Midbrain (tissue), 1 donor: ENCODE data around the gene CAPN13.

ENCODE experiments used
- DNase-seq: peaks from one replicate; lab custom pipeline; 2025; lab: John Stamatoyannopoulos, UW

Gene CAPN13

GRCh38 chr2:30730736-30731647 is 76.3 kb downstream of the CAPN13 start:
- no peak for DNase-seq

- DNase-seq = no peak
These were observed 78.2 kb downstream of the CAPN13 start for GRCh38 chr2:30729031-30729430.

- DNase-seq = no peak
These were observed 84.1 kb downstream of the CAPN13 start for GRCh38 chr2:30722936-30723725.

GRCh38 chr2:30721668-30722647 is 85.3 kb downstream of the CAPN13 start:
- DNase-seq = no peak

GRCh38 chr2:30721241-30721640 is 86.0 kb downstream of the CAPN13 start:
- no peak for DNase-seq

GRCh38 chr2:30717081-30717650 is 90.1 kb downstream of the CAPN13 start:
- DNase-seq = no peak

GRCh38 chr2:30716123-30716900 is 90.9 kb downstream of the CAPN13 start:
- no peak for DNase-seq

- no peak for DNase-seq
These were observed 92.2 kb downstream of the CAPN13 start for GRCh38 chr2:30714811-30715709.

GRCh38 chr2:30713698-30714097 is 93.5 kb downstream of the CAPN13 start:
- DNase-seq = no peak

GRCh38 chr2:30711646-30712085 is 95.6 kb downstream of the CAPN13 start:
- peak; percentile 74 for DNase-seq

- DNase-seq = no peak
These were observed 96.8 kb downstream of the CAPN13 start for GRCh38 chr2:30710461-30710860.

- no peak for DNase-seq
These were observed 97.2 kb downstream of the CAPN13 start for GRCh38 chr2:30710016-30710415.

- DNase-seq = no peak
These were observed 97.7 kb downstream of the CAPN13 start for GRCh38 chr2:30709516-30709915.

GRCh38 chr2:30708491-30709290 is 98.6 kb downstream of the CAPN13 start:
- no peak for DNase-seq

- no peak for DNase-seq
These were observed 99.8 kb downstream of the CAPN13 start for GRCh38 chr2:30707304-30707903.

GRCh38 chr2:30706534-30707303 is 100.5 kb downstream of the CAPN13 start:
- DNase-seq = peak; percentile 47
